Measurements from ENCODE around the gene SLC45A3. TPM values are rescaled to one million over a fixed set of nuclear protein-coding genes. Genes with fewer than 3 reads are reported as not detected.

The SLC45A3 gene
- total RNA-seq, 1 experiment from 2014 or later, result 11.8 TPM

DNA sequence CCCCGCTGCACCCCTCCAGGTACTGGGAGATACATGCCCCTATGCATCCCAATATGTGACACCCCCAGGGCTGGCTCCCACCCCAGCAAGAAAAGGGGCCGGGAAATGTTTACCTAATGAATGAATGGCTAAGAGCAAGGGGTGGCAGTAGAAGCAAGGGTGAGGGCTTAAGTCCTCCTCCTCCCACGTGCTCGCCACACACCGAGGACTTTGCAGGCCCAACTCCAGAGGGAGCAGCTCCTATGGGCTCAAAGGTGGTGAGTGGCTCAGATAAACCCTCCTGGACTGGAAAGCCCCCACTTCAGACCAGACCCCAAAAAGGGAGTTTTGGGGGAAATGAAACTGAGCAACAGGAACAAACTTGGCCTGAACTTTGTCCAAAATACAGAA, 11.4 kb downstream of the SLC45A3 start:
- peak; percentile 19 for DNase-seq (ENCODE audit: low read depth)

DNA sequence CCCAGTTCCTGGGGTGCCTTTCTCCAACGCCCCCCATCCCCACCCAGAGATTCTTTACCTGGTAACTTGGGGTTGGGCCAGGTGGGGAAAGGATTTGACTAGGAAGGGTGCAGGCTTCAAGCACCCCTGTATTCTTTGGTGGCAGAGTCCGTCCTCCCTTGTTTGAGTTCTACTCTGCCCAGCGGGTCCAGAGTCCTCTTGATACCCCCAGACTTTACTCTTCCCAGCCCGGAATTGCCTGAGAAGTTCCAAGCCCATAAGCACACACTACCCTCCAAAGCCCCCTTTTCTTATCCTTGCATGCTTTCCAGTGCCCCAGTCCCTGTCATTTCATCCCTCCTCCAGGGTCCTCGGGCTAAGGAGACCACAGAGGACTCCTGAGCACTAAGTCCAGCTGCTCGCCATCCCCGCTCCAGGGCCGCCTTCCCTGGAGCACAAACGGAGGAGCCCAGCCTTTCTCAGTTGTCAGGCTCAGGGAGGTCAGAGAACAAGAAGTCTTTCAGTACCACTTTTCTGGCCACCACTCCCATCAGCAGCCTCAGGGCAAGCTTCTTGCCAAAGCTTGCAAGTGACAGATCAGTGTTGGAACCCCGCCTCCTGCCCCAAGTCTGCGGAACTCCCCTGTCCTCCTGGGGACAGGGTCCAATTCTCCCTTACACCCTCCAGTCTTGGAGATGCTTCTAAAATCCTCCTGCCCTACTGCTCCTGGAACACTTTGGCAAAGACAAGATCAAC, 12.2 kb downstream of the SLC45A3 start:
- DNase-seq (ENCODE audit: low read depth), result no peak

DNA sequence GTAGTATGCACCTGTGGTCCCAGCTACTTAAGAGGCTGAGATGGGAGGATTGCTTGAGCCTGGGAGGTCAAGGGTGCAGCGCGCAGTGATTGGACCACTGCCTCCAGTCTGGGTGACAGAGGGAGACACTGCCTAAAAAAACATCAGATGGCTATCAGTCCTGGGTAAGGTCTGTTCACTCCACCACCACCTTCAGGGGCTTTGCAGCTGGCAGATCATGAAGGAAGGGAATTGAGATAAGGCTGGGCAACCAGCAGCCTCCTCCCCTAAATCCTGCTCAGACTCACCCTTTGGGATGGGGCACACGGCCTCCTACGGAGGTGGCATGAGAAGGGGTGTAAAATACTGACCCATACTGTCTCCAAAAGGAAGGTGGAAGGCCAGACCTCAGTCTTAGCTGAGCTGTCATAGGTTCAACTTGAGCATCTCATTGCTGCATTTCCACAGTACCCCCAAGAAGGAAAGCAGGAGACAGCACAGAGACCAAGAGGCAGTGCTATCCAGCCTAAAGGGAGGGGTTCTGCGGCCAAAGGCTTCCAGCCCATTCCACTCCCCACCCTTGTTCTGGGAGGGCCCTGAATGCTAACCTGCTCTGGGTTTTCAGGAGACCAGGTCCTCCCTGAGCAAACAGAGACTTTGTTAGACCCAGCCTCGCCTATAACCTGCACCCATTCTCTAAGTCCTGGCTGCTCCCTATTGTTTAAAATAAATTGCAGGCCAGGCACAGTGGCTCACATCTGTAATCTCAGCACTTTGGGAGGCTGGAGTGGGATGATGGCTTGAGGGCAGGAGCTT, 13.7 kb downstream of the SLC45A3 start:
- no peak for DNase-seq (ENCODE audit: low read depth)

DNA sequence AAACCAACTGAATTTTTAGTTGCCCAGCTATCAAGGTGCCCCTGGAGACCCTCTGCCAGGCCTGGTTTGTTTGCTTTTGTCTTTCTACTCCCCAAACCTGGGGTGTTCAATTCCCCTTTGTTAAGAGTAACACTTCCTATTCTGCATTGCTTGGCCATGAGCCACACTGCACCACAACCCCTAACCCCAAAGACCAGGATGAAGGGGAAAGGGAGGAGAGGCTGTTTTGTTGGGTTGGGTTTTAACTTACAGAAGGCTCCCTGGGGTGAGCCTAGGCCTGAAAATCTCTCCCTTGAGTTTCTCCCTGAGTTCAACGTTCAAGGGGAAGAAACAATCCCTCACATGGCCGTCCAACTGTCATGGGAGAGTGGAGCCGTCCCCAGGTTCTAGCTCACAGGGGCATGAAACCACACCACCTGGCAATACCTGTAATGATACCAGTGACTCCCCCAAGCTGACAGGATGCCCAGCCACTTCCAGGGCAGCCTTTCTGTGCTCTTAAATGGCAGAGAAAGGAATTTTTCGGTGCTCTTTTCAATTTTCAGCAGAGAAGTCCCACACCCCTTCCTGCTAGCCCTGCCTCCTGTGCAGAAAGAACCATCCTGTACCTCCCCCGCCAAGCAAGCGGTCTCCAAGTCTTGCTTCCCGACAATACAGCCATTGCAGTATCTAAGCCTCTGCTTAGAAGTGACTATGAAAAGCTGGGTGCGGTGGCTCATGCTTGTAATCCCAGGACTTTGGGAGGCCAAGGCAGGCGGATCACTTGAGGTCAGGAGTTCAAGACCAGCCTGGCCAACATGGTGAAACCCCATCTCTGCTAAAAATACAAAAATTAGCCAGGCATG, 14.9 kb downstream of the SLC45A3 start:
- DNase-seq (ENCODE audit: low read depth), result no peak

DNA sequence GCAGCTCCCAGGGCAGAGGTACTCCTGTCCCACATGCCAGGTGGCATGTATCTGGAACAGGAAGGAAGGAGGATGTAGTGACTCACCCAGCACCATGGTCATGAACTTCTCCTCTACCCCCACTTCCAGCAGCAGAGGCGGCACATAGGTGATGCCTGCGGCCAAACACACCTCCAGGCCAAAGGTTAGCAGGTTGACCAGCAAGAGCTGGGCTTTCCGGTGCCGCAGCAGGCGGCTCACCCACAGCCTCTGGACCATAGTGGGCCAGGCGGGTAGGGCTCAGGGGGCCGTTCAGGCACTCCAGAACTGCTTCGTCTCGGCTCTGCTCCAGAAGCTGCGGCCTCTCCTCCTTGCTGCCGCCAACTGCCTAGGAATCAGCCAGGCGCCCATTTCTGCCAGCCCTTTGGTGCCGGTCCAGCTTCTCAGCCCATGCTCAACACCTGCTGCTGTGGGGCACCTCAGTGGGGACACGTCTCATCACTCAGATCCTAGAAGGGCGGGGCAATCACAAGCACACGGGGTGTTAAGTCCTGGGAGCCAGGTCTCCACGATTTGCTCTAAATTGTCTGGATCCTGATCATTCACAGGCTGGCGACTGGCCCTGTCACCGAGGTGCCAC, 15.8 kb downstream of the SLC45A3 start:
- peak; percentile 65 for DNase-seq (ENCODE audit: low read depth)

DNA sequence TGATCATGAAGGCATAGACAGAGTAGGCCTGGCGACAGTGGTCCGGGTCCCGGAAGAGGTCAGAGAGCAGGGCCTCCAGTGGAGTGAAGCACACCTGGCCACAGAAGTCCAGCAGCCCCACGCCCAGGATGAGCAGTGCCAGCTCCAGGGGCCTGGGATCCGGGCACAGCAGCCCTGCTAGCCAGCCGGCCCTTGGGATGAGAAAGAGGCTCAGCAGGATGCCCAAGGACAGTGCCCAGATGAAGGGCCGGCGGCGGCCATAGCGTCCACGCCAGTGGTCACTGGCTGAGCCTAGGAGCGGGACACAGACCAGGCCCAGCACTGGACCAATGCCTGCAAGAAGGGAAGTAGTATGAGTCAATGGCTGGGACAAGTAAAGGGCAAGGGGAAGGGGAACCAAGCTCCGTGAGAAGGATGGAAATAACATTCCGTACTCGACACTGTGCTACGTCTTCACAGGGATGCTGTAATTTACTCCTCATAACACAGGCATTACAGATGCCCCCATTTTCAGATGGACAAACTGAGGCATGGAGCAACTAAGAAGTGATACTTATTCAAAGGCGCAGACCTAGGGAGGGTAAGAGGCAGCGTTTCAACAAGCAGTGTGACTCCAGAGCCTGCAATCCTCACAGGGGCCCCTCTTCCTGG, 16.9 kb downstream of the SLC45A3 start:
- DNase-seq (ENCODE audit: low read depth), result no peak

DNA sequence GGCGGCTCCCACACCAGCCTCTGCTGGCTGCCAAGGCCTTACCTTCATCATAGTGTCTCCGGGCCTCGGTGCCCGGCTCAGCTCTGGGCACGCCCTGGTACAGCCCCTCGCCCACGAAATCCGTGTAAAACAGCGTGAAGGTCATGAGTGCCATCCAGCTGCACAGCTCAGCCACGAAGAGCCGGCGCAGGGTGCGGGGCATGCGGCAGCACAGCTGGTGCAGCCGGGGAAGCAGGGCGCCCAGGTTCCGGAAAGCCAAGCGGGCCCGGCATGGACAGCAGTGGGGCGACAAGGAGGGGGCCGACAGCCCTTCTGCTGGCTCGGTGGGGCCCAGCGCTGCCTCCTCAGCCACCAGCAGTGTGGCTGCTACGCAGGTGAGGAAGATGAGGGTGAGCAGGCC, 17.5 kb downstream of the SLC45A3 start:
- DNase-seq (ENCODE audit: low read depth), result no peak

DNA sequence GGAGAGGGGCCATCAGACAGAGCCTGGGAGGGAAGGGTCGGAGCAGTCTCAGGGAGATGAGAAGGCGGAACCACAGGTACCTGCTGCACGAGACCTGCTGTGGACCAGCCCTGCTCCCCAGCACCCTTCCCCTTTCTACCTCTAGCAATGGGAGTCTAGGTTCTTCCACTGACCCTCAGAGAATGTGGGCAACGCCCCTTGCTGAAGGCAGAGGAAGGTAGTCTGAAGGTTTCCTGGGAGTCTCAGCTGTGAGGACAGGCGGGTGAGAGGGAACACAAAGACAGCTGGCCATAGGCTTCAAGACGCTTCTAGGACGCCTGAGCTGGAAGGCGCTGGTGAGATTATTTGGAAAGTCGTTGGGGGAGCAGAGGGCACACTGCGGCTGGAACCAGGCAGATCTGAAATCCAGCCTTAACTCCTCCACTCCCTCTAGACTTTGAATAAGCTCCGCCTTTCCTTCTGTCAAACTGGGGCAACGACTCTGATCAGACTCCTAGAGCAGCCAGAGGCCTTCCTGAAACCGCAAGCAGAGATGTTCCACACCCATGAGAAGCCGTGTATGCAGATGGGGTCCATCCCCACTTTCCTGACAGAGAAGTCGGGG, 18.1 kb downstream of the SLC45A3 start:
- no peak for DNase-seq (ENCODE audit: low read depth)

DNA sequence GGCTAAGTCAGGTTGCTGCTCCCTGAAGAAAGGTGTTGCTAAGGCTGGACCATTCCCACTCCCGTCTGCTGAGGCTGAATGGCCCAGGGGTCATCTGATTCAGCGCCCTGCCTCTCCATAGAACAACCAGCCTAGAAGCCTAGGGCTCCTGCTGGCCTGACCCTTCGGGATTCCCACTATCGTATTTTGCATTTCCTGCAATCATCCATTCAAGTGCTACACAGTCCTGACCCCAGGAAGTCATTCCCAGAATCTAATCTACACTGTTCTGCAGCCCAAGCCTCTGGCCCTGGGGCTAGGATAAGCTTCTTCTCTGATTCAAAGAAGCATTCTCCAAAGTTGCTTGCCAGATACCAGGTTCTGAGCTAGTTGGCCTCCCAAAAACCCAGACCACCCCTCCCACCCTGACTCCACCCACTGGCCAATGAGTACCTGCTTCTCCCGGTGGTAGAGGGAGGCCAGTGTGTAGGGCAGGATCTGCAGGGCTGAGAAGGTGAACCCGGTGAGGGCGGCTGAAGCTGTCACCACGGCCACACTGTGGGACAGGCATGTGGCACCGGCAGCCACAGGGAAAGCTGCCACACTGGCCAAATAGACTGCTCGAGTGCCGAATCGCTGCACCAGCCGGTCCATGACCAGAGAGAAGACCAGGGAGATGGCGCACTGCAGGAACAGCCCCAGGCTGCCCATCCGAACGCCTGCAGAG, 18.7 kb downstream of the SLC45A3 start:
- DNase-seq (ENCODE audit: low read depth), result no peak

DNA sequence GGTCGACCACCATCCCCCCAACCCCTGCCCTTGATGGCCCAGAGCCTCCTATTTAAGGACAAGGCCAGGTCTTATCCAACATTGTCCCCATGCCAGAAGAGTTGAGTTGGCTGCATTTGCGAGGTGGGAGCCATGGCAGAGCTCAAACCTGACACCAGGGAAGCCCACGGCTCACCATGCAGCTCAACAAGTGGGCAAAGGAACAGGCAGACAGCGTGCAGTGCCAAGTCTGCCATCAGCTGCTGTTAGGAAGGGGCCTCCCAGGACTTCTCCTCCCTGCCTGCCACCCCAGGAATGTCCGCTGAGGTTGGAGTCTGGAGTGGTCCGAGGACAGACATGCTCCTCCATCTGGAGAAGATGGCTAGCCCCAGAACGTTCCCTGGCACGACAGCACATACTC, 19.9 kb downstream of the SLC45A3 start:
- DNase-seq (ENCODE audit: low read depth), result no peak

DNA sequence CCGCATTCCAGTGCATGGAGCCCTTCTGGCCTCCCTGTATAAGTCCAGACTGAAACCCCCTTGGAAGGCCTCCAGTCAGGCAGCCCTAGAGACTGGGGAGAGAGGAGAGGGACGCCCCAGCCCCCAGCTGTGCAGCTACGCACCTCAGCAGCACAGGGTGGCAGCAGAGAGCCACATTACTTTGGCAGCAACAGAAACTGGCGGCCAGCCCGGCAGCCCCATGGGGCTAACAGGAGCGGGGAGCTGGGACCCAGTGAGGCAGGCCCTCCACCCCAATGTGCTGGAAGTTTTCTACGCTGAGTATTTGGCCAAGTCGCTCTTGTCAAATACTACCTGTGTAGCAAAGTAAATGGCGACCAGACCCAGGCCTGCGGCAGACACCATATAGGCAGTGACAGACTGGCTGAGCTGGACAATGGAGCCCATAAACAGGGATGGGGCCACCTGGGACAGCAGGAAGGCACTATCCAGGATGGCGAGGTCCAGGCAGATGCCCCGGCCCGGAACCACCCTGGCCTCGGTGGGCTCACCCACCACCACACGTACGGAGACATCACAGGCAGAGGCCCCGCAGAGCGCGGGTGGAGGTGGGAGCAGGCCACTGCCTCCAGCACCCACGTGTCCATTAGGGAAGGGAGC, 21.2 kb downstream of the SLC45A3 start:
- peak; percentile 72 for DNase-seq (ENCODE audit: low read depth)

DNA sequence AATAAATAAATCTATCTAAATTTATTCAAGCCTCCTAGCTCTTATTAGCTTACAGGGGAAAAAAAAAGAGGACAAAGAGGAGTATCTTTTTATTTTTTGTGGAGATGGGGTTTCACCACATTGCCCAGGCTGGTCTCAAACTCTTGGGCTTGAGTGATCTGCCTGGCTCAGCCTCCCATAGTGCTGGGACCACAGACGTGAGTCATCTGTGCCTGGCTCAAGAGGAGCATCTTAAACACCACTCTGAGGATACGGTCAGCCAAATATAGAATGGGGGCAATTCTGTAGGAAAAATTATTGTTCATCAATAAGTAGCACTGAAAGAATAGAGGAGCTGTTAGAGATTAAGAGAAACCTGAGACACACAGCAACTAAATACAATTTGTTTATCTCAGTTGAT, 24.1 kb downstream of the SLC45A3 start:
- peak; percentile 66 for DNase-seq (ENCODE audit: low read depth)

DNA sequence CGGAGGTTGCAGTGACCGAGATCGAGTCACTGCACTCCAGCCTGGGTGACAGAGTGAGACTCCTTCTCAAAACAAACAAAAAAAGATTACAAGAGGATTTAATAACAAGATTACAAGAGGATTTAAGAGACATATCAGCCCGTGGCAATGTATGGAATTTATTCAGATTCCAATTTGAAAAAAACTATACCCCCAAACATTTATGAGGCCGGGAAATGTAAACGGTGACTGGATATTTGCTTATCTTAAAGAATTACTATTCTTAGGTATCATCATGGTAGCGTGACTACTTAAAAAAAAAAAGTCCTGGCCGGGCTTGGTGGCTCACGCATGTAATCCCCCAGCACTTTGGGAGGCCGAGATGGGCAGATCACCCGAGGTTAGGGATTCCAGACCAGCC, 27.3 kb downstream of the SLC45A3 start:
- DNase-seq (ENCODE audit: low read depth), result no peak

DNA sequence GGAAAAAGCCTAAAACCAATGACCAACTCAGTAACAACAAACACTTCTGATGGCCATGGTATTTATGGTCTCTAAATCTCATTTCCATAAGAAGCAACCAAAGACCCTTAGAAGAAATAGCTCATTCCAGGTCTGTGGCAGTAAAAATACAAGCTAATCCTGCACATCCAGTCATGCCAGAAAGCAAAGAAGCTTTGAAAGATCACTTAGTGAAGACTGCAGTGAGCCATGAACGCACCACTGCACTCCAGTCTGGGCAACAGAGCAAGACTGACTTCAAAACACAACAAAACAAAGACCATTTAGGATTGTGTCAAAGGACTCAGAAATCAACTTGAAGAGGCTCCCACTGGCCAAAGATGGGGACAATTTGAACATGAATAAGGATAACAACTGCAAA, 30.1 kb downstream of the SLC45A3 start:
- DNase-seq (ENCODE audit: low read depth), result no peak

DNA sequence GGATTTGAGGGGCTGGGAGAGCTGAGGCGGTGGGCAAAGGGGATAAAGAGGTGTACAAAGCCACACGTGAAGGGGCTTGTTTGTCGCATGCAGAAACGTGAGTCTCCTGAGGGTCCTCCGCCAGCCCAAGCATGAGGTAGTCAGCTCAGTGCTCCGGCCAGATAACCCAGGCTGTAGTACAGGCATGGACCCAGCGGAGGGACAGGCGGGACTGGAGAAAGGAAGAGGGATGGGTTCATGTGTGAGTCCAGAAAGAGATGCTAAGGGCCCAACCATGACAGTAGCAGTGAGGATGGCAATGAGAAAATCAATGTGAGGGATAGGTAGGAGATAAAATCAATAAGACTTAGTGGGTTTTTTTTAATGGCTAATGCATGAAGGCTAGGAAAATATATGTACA, 34.8 kb downstream of the SLC45A3 start:
- no peak for DNase-seq (ENCODE audit: low read depth)

DNA sequence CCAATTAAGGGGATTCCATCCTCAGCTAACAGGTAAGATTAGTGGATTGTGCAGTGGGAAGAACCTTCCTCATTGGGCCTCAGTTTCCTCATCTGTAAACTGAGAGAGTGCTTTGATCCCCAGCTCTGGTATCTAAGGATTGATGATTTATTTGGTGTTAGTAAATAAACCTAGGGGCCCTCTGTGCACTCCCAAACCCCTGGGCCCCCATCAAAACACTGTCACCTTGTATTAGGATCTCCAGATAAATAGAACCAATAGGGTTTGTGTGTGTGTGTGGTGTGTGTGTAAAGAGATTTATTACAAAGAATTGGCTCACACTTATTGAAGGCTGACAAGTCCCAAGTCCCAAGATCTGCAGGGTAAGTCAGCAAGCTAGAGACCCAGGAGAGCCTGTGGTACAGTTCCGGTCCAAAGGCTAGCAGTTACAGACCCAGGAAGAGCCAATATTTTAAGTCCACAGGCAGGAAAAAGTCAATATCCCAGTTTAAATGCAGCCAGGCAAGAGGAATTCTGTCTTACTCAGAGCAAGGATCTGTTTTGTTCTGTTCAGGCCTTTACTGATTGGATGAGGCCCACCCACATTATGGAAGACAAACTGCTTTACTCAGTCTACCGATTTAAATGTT, 37.5 kb downstream of the SLC45A3 start:
- no peak for DNase-seq (ENCODE audit: low read depth)

DNA sequence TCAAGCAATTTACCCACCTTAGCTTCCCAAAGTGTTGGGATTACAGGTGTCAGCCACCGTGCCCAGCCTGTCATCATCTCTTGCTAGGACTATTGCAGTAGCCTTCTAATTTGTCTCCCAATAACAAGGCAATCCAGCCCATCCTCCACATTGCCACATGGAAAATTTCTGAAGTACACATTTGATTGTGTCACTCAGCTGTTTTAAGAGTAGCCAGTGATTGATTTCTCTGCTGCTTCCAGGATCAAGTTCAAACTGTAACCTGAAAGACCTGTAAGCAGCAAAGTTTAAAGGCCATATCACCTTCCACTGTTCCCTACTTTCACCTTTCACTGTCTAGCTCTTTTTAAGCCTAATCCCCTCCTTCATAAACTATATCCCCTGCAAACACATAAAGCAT, 40.7 kb downstream of the SLC45A3 start:
- no peak for DNase-seq (ENCODE audit: low read depth)

DNA sequence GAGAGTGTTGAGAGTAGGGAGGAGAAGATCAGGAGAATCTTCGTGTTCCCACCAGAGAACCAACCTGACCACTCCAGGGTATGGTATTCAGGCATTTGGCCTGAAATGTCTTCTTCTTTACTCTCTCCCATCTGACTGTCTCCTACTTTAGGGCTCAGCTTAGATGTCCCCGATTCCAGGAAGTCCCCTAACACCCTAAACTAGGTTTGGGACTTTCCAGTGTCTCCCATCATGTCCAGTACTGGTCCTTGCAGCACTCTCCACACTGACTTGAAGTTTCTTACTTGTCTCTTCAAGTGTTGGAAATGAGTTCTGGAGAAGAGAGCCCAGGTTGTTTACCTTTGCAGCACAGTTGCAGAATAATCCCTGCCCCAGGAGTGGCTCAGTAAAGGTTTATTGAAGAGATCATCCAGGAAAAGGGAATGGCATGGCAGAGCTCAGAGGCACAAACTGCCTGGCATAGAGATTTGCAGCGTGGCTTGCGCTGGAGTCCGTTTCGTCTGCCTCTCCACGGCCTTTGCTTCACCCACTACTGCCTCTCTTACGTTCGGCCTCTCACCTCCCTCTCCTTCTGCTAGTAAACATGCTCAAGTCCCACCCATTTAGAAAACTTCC, 42.3 kb downstream of the SLC45A3 start:
- no peak for DNase-seq (ENCODE audit: low read depth)

DNA sequence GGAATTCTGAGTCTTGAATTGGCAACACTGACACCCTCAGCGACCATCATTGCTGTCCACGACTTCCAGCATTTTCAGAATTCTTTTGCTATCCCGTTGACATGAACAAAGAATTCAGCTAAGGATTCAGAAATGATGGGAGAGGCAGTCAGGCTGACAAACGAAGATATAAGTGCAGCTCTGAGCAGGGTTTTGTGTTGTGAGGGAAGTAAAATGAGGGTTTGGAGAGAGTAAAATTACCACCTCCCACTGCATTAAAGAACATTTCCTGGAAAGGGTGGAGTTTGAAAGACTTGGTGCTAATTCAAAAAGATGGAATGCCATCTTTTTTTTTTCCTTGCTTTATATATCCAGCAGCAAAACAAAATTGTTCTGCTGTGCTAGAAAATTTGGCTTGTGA, 43.6 kb downstream of the SLC45A3 start:
- no peak for DNase-seq (ENCODE audit: low read depth)
